GM18519 (cell line): ENCODE data around the gene CNNM2.

Experiments
- ATAC-seq: cut with Tn5 transposase; IDR thresholded peaks from one replicate; pipeline ENCODE4 v1.9.1; 2021; ENCODE audit warnings: mild to moderate bottlenecking, moderate library complexity; ENCODE audit not compliant: unreplicated experiment, low FRiP score

CNNM2 gene

DNA sequence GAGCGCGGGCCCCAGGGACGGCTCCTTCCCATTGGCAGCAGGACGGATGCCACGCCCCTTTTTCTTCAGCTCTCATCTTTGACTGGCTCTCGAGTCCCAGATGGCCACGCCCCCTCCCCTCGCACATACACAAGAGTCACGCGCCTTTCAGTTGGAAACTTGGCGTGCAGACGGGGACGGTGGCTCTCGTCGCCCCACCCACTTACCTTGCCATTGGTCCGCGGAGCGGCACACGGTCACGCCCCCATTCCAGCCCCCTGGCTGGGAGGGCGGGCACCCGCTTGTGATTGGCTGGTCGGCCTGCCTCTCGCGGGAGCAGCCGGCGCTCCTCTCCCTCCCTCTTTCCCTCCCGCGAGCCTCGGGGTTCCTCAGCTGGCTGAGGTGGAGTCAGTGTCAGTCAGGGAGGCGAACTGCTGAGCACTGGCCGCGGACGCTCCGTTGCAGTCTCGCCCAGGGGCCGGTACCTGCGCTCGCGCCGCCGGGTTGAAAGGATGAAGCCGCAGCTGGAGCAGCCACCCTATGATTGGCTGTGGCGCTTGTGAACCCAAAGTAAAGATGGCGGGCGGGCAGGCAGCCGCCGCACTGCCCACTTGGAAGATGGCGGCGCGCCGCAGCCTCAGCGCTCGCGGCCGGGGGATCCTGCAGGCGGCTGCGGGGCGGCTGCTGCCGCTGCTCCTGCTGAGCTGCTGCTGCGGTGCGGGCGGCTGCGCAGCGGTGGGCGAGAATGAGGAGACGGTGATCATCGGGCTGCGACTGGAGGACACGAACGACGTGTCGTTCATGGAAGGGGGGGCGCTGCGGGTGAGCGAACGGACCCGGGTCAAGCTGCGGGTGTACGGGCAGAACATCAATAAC lies at the start of gene CNNM2:
CNNM2 (plus strand) TSS at position 333 of the 855 bp plus-strand sequence; CDS start at position 520, 187 bp downstream.
- ATAC-seq: peak; percentile 80

- no peak for ATAC-seq
These were observed 49.2 kb upstream of the CNNM2 start for GRCh38 chr10:102868911-102869257.

GRCh38 chr10:102869258-102870198 lies 48.6 kb upstream of the CNNM2 start, which contains the start of gene AS3MT:
AS3MT (plus strand) TSS chr10:102869470; CDS start chr10:102869593, 123 bp downstream.
- no peak for ATAC-seq

GRCh38 chr10:102870221-102870620 lies 47.9 kb upstream of the CNNM2 start:
- no peak for ATAC-seq

GRCh38 chr10:102872163-102872562 lies 45.9 kb upstream of the CNNM2 start:
- ATAC-seq: no peak

DNA sequence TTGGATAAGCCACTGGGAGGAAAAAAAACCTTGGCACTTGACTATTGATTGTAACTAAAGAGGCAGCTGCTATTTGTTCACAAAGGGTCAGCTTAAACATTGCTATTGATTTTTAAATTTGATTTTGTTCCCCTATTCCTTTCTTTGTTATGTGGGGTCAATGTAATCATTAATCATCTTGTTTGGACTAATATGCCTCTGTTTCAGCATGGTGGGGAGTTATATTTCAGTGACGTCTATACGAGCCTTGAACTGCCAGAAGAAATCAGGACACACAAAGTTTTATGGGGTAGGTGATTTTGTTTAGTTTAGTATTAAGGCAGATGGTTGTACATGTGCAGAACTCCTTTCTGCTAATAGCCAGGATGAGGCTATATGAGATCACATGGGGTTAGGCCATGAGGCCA lies 41.3 kb upstream of the CNNM2 start:
- ATAC-seq: no peak

DNA sequence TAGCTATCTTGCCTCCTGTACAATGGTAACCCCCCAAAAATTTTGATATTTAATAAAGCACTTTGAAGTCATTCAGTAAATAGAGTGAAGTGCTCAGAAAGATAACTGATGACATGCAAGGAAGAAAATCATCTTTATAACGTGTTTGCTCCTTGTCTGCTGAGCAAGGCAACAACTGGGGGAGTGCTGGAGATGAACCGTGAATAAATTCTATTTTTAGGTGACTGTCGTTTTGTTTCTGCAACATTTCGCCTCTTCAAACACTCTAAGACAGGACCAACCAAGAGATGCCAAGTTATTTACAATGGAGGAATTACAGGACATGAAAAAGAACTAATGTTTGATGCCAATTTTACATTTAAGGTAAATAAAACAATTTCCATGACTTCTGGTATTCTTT lies 39.5 kb upstream of the CNNM2 start:
- ATAC-seq: no peak

- no peak for ATAC-seq
These were observed 37.8 kb upstream of the CNNM2 start for GRCh38 chr10:102880256-102880655.

DNA sequence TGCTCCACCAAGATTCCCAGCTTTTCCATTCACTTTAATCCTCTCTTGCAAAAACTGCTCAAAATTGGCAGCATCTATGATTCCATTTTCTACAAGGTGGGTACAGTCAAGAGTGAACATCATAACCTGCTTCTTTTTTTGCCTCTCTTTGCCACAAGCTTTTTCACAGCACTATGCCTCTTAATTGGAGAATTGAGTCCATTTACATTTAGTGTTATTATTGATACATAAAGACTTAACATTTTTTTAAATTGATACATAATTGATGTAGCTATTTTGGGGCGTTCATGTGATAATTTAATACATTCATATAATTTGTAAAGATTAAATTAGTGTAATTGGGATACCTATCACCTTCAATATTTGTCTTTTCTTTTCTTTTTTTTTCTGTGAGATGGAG lies 30.0 kb upstream of the CNNM2 start:
- ATAC-seq: no peak

- ATAC-seq: no peak
These were observed 23.5 kb upstream of the CNNM2 start for GRCh38 chr10:102894466-102895213.

- ATAC-seq: no peak
These were observed 18.1 kb upstream of the CNNM2 start for GRCh38 chr10:102900006-102900405.

GRCh38 chr10:102904346-102904745 lies 13.7 kb upstream of the CNNM2 start:
- no peak for ATAC-seq

DNA sequence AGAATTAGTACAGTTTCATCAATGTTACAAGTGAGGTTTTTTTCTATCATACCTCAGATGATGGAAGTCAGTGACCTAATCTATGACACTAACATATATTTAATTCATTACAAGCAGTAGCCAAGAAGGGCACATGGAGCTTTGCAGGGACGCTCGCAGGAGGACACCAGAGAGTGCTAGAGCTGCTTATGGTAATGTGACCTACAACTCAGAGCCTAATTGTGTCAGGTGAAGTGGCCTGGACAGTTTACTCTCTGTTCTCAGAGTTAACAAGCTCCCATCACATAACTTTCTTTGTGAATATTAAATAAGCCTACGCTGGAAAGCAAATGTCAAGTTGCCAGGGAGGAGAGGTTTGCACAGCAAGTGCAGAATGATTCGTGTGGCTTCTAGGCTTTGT lies 11.6 kb upstream of the CNNM2 start:
- no peak for ATAC-seq

DNA sequence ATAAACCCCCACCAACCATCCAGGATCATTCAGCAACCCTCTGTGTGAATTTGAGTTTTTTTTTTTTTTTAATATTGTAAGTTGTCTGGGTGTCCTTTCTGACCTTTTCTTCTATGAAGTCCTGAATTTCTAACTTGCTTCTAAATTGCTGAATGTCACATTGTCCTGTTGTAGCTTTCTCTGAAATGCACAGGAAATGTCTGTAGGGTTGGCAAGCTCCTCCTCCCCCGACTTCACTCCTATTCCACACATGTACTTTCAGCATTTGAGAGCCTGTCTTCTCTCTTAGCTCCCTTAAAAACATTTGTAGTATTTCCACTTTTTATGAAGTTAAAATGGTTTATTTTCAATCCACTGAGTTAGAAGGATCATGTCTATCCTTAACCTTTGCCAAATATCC lies 3.3 kb upstream of the CNNM2 start:
- no peak for ATAC-seq

- no peak for ATAC-seq
These were observed 1.9 kb upstream of the CNNM2 start for GRCh38 chr10:102916173-102916572.

DNA sequence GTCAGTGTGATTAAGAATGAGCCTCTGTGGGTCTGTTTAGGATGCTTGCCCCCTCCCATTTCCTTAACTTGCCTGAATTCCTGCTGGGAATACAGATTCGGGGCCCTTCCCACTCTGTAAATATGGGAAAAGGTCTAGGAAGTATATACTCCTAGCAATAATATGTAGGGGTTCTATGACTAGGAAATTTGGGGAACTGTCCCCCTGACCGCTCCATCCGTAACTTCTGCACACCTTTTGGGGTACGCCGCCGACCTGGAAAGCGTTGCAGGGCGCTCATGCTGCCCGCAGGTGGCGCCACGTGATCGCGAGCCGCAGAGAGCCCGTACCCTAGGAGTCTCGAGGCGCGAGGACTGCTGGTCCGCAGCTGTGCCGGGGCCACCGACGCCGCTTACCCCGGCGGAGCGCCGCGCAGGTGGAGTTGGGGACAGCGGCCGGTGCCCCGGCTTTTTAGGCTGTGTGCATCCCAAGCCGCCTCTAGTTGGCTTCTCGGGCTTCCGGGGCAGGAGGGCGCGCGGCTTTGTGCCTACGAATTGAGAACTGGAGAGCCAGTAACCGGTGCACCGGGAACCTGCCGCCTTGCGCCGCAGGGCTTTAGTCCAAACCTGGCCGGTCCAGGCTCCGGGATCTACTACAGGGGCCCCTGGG lies 656 bp upstream of the CNNM2 start:
- peak; percentile 23 for ATAC-seq

DNA sequence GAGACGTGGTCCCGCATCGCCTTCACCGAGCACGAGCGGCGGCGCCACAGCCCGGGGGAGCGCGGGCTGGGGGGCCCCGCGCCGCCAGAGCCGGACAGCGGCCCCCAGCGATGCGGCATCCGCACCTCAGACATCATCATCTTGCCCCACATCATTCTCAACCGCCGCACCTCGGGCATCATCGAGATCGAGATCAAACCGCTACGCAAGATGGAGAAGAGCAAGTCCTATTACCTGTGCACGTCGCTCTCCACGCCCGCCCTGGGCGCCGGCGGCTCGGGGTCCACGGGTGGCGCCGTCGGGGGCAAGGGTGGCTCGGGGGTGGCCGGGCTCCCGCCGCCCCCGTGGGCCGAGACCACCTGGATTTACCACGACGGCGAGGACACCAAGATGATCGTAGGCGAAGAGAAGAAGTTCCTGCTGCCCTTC lies 737 bp downstream of the CNNM2 start:
- peak; percentile 2 for ATAC-seq

- ATAC-seq: no peak
These were observed 1.3 kb downstream of the CNNM2 start for GRCh38 chr10:102919246-102919959.

DNA sequence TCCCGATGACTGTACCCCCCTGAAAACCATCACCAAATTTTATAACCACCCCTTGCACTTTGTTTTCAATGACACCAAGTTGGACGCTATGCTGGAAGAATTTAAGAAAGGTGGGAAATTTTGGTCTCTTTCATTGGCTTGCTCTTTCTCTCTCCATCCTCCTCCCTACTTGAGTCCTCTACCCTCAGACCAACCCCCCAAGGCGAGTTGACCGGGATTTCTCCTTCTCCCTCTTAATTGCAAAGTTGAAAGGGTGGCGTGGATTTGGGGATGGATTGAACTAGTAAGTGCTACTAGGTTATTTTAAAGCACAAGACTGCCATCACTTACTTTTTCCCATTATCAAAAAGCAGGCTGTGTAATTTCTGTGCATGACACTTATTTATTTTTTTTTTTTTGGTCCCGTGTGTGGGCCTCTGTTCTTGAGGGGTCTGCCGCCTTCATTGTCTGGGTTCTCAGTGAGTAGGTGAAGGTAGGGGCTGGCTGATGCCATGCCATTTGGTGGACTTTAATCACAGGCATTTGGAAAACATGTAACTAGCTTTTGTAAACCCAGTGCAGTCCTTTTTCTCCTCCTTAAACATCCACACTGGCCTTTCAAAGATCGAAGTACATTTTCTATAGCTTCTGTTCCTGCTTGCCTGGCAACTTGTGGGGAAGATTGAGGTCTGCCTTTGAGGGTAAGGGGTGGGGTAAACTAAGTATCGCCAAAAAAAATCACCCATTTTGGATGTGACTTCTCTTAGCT lies 2.1 kb downstream of the CNNM2 start:
- no peak for ATAC-seq
